Iris pigment epithelial cell (primary cell): ENCODE data around the gene TGFB1.
A peak's percentile ranks its signal among the peaks of the same experiment; 100 is the strongest.

Experiments
- DNase-seq: peaks from one replicate; pipeline ENCODE4 v3.0.0-alpha.2; 2011; ENCODE audit warnings: low read depth

Gene TGFB1

DNA sequence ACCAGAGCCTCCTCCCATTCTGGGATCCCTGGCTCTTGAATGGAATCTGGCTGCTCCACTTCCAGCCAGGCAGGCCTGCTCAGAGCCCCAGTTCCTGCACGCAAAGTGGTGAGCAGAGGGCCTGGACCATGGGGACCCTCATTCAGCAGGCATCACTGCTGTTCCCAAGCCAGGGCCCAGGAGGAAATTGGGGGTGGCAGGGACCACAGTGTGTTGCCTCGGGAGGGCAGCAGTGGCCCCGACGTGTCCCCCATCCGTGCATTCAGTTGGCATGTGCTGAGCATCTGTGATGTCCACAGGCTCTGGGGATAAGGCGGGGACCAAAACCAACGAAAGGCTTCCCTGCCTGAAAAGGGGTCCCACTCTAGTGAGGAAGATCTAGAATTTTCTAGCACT, 32.5 kb downstream of the TGFB1 start:
- DNase-seq: no peak

DNA sequence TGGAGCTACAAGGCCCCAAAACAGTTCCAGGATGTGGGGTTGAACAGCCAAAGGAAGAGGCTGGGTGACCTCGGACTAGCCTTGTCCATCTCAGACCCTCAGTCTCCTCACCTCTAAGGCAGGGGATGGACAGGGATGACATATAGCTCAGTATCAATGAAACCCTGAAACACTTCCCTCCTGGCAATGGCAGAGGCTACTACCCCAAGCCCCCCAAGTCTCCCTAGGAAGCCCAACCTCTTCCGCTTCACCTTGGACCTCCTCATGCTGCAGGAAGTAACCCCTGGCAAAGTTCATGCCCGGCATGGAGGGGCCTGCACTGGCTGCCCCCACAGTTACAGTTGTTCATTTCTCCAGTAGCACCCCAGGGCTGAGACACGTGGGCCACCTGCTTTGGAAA, 33.2 kb downstream of the TGFB1 start:
- no peak for DNase-seq

DNA sequence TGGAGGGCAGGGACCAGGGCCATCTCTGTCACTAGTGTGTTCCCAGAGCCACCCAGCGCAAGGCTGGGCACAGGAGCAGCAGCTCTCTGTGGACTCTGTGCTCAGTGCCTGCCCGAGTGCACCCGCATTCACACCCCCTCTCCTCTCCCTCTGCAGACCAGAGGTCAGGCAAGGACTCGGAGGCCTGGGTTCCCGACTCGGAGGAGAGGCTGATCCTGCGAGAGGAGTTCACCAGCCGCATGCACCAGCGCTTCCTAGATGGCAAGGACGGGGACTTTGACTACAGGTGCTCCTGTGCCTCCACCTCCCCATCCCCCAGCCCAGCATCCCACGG, 33.6 kb downstream of the TGFB1 start:
- no peak for DNase-seq

DNA sequence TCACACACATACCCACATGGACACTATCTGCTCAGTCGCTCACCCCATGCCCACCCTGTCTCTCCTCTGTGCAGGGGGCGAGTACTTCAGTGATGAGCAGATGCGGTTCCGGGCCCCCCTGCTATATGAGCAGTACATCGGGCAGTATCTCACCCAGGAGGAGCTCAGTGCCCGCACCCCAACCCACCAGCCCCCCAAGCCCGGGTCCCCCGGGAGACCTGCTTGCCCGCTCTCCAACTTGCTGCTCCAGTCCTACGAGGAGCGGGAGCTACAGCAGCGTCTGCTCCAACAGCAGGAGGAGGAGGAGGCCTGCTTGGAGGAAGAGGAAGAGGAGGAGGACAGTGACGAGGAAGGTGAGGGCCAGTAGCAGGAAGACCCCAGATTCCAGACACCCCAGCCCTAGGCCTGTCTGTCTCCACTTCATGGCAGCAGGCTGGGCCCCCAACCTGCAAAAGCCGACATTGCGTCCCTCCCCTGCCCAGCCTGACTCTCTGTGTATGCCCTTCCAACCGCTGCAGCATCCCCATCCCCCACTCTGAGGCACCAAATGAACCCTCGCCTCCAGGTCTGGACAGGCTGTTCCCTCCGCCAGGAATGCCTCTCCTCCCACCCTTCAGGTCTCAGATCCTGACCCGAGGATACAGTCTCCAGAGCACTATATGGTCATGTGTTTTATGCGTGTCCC, 34.1 kb downstream of the TGFB1 start:
- DNase-seq: no peak

DNA sequence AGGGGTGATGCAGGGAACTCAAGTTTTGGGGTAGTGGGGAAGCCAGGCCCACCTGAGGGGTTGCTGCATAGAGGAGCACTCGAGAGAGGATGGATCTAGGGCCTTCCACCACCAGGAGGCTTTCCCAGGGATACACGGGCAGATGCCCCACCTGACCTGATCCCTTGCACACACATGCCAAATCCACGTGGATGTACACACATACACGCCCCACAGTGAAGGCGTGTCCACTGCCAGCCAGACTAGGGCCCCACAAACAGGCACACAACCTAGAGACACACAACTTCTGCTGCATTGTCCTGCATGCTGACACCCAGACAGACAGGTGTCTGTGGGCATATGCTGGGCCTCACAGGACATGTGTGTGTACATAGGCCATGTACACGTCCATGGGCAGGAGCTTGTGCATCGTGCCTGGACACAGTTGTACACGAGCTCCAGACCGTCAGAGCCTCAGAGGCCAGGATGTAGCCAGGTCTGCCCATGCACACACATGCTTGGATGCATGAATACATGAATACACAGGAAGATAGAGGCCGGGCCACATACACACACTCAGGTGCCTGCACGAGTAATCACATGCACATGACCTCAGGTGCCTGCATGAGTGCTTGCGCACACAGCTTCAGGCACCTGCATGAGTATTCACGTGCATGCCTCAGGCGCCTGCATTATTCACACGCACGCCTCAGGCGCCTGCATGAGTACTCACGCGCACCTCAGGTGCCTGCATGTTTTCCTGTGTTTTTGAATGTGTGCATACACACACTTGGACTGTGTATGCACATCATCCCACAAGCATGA, 34.8 kb downstream of the TGFB1 start:
- no peak for DNase-seq

DNA sequence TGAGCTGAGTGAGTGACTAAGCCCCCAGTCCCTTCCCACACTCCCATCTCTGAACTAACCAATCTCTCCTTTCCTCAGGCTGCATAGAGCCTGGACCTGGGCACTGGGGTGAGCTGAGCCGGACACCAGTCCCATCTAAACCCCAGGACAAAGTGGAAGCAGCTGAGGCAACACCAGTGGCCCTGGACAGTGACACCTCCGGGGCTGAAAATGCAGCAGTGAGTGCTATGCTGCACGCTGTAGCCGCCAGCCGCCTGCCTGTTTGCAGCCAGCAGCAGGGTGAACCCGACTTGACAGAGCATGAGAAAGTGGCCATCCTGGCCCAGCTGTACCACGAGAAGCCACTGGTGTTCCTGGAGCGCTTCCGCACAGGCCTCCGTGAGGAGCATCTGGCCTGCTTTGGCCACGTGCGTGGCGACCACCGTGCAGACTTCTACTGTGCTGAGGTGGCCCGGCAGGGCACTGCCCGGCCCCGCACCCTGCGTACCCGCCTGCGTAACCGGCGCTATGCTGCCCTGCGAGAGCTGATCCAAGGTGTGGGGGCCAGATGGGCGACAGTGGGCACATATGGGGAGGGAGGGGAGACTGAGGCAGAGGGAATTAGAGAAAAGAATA, 37.3 kb downstream of the TGFB1 start:
- DNase-seq: no peak

DNA sequence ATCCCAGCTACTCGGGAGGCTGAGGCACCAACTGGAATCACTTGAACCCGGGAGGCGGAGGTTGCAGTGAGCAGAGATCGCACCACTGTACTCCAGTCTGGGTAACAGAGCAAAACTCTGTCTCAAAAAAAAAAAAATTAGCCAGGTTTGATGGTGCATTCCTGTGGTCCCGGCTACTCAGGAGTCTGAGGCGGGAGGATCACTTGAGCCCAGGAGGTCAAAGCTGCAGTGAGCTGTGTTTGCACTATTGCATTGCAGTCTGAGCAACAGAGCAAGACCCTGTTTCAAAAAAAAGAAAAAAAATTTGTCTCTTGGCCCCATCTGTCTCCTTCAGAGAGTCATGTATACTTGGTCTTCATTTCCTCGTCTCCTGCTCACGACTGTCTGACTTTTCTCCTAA, 42.1 kb downstream of the TGFB1 start:
- DNase-seq: peak; percentile 36

DNA sequence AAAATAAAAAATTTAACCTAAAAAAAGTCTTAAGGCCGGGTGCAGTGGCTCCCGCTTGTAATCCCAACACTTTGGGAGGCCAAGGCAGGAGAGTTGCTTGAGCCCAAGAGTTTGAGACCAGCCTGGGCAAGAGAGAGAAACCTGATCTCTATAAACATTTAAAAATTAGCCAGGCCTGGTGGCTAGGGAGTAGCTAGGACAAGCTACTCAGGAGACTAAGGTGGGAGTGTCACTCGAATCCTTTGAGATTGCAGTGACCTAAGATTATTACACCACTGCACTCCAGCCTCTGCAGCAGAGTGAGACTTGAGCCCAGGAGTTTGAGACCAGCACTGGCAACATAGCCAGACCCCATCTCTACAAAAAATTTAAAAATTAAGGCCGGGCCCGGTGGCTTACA, 42.6 kb downstream of the TGFB1 start:
- DNase-seq: no peak

DNA sequence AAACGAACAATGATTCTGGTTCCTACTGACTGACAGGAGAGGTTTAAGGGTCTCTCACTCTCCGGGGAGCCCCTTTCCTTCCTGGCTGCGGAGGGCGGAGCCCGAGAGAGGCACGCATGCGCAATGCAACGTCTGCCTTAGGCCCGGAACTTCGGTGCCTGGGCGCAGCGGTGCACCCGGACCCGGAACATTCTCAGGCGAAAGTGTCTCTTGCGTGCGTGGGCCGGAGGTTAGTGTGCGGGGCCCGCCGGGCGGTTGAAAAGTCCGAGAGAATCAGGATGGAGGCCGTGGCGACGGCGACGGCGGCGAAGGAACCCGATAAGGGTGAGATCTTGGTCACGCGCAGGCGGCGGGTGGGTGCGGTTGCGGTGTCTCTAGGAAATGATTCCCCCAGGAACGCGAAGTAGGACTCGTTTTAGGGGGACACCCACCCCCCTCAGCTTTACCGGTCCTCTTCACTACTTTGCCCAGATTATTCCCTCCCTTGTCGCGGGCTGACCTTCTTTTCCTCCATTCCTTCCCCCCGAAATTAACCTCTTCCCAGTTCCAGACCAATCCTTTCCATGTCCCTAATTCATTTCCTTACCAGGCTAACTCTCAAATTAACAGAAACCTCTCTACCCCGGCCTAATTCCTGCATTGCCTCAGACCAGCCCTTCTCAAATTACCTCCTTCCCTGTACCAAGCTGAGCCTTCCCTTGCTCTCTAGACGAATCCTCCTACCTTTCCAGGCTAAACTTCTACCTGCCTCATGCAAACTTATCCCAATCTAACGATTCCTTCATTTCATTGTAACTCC, 43.5 kb downstream of the TGFB1 start, which contains the start of gene CCDC97:
CCDC97 (plus strand) TSS at position 140 of the 799 bp plus-strand sequence; CDS start at position 279, 139 bp downstream.
- peak; percentile 83 for DNase-seq

DNA sequence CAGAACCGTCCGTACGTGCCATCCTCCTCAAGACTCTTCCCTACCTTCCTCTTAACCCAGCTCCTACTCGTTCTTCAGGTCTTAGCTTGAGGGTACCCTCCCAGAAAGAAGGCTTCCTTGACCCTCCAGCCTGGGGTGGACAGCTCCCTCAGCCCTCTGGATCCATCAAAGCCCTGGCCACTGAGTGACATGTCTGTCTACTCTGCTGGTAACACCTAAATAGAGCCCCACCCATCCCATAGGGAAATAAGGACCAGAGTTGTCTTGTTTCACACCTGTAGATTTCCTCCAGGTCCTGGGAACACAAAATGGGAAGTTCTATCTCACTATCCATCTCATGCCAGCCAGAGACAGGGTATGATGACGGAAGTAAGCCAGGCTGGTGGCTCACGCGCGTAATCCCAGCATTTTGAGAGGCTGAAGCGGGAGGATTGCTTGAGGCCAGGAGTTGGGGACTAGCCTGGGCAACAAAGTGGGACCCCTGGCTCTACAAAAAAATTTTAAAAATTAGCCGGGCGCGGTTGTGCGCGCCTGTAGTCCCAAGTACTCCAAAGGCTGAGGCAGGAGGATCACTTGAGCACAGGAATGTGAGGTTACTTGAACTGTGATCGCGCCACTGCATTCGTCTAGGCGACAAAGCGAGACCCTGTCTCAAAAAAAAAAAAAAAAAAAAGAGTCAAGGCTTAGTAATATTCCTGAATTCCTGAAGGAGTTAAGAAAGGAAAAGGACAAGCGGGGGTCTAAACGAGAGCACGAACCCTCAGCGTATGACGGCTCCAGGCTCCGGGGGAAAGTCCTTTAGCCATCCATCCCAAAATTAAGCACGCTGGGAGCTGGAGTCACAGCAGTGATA, 44.3 kb downstream of the TGFB1 start:
- DNase-seq: no peak

DNA sequence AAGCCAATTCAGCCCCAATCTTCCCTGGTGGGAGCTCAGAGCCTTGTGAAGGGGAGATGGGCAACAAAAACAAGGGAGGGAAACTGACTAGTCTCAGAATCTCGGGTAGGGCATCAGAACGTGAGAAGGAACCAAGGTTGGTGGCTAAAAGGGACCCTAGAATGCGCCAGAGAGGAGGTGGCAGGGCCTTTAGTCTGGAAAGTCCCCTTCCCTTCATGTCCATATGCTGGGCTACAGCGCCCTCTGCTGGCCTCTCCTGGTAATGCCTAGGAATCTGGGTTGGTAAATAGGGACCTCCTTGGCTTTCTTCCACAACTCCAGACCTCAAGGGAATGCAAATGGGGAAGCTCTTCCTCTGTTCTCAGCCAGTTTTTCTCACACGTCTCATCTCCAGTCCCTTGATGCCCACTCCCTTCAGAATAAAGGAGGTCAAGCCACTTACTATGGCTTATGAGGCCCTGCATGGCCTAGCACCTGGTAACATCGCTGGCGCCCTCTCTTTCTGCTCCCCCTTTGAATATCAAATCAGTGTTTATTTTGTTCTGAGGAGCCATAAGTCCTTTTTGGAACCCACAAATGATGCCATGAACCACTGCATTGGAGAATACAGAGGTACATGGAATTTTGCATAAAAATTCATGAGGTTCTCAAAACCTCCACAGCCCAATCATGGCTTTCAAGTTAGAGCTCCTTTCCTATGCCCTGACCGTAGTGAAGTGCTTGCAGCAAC, 45.1 kb downstream of the TGFB1 start:
- peak; percentile 79 for DNase-seq

DNA sequence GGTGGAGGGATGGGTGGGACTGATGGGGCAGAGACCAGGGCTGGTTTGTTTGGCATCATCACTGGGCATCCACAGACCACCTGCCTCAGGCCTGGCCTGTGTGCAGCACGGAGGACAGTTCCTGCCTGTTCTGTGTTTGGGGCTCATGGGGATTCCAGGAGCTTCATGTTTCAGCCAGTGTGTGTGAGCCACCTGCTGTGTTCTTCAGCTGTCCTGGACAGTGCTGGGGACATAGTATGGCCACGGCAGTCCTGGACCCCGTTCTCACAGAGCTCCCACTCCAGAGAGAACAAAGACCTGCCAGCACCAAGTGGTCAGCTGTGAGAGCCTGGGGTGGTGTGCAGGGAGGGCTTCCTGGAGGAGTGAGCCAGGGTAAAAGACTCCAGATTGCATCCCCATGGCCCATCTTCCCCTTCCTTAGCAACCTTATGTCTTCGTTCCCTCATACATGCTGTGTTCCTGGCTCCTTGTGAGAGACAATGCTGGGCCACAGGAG, 45.7 kb downstream of the TGFB1 start:
- DNase-seq: no peak

DNA sequence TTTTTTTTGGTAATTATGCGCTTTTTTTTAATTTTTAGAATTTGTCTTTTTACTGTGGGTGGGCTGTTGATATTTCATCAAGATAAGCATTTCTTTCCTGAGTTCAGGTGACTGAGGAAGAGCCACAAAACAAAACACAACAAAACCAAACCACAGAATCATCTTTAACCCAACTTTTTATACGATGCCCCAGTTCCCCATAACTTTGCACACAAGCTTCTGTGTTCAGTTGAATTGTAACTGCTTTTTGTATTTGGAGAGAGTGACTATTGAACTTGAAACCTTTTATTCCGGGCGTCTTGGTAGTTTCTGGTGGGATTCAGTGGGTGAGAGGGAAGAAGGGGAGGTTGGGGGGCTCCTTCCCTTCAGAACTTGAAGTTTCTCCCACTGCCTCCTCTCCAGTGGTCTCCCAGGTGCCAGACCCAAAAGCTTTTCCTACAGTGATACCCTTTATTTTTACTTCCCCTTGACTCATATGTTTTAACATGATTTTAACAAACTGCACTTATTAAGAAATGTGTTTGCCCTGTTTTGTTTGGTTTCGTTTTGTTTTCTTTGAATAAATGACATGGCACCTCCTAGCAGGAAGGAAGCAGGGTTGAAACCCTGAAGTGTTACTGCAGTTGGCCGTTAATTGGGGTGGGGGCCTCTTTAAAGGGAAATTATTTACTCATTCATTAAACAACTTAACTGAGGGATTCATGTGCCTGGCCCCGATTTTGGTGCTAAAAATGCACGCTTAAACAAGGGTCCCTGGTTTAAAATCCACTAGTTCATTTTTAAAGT, 46.4 kb downstream of the TGFB1 start:
- DNase-seq: no peak

DNA sequence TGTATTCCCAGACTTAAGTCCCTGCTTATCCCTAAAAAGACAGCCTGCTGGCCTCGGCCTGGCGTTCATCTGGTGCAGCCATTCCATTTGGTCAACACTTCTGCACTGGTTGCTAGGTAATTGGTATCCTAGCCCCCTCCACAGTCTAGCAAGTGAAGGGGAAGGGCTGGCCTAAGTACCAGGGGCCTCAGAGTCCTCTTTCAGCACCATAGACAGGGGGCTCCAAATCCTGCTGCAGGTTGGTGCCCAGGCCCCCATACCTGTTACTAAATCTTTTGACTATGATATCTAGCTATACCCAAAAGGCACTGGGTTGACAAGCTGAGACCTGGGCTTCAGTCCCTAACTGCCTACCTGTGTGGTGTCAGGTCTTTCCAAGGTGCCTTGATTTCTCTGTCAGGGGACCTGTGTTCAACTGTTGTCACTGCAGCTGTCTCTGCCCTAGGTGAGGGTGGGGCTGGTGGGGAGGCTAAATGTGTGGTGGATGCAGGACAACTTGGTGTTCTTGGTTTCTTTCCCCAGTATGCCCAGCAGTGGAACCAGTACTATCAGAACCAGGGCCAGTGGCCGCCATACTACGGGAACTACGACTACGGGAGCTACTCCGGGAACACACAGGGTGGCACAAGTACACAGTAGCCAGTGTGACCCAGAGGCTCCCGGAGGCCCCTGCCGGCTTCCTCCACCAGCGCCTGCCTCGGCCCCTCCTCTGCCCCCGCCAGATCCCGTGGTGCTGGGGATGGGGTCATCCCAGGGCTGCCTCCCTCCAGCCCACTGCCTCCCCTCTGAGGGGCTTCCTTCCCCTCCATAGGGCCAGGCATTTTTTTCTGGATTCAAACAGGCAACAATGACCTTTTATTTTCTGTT, 47.6 kb downstream of the TGFB1 start:
- no peak for DNase-seq

DNA sequence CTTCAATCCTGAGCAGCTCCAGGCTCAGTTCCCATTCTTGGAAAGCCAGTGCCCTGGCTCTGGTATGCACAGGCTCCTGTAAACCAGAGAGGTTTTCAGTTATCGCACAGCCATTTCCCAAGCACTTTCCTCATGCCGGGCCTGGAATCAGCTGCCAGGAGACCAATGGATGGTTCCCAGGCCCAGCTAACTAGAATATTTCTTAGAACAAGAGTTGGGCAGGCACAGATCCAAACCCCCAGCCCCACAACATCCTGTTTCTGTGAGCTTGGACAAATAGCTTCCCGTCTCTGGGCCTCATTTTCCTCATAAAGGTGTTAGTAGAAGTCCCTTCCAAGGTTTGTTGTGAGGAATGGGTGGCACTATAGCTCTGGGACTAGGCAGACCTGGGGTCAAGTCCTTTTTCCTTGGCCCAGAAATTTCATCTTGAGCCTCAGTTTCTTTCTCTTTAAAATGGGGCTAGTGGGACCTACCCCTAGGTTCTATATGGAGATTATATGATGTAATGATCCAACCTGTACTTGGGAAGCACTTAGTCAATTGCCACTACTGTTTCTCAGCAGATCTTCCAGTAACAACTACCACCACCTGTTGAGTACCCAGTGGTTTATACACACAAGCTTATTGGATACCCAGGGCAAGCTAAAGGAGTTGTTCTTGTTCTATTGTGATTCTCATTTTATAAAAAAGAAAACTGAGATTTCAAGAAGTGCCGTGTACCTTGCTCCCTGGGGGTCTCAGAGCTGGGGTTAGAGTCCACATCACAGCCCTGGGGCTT, 48.8 kb downstream of the TGFB1 start:
- DNase-seq: no peak

DNA sequence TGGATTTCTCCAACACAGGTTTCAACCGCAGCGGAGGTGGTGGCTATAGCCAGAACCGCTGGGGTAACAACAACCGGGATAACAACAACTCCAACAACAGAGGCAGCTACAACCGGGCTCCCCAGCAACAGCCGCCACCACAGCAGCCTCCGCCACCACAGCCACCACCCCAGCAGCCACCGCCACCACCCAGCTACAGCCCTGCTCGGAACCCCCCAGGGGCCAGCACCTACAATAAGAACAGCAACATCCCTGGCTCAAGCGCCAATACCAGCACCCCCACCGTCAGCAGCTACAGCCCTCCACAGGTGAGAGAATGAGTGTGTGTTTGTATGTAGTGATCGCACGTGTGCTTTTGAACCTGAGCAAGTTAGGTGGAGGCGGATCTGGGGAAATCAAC, 49.8 kb downstream of the TGFB1 start:
- no peak for DNase-seq

DNA sequence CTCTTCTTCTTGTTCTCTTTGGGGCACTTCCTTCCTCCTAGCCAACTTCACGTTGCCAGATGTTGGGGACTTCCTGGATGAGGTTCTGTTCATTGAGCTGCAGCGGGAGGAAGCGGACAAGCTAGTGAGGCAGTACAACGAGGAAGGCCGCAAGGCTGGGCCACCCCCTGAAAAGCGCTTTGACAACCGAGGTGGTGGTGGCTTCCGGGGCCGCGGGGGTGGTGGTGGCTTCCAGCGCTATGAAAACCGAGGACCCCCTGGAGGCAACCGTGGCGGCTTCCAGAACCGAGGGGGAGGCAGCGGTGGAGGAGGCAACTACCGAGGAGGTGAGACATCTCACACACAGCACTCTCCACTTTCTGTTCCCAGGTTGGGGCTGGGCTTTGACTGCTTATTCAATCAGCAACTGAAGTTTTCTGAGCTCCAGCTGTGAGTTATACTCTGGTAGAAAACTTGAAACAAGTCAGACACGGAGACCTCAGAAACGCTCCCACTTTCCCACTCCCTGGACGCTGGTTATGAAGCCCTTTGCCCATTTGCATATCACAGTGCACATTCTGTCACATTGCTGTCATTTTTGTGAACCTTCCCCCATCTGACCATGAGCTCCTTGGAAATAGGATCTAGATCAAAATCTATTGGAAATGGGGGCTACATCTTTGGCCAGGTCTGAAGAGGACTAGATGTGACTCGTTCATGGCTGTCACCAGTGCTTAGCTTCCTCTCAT, 50.9 kb downstream of the TGFB1 start:
- no peak for DNase-seq
